NCI-H345 treated with DMSO at 0.1 percent for 48 hours (cell line): Measurements from ENCODE around the gene AMER3.

Experiments used
- DNase-seq: peaks from one replicate; lab custom pipeline; 2025; ENCODE audit not compliant: unreplicated experiment; lab: John Stamatoyannopoulos, UW

AMER3 gene

DNA sequence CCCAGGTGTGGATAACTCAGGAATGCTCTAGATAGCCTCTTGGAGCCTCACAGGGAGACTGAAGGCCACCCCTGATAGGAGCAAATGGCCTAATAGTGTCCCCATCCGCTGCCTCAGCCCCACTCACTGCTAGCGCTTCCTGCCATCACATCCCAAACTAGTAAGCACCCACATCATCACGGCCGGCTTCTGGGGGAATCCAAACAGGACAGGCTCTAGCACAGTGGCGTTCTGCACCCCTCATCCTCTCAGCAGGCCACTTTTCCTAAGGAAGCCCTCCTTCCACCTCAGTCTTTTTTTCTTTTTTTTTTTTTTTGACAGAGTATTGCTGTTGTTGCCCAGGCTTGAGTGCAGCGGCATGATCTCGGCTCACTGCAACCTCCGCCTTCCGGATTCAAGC is 6.3 kb upstream of the AMER3 start:
- no peak for DNase-seq

DNA sequence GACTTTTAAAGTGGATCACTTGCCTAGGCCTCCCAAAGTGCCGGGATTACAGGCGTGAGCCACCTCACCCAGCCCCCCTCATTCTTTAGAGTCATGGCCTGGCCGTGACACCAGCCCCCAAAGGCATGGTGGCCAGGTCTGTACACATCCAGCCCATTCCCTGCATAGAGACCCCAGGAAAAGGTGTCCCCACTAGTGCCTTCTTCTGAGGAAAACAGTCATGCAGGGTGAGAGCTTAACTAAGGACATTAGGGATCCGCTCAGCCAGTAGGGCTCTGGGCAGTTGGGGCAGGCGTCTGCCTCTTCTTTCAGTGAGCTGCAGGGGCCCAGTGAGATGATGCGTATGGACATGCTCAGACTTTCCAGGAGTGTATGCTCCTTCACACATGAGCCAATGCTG is 5.7 kb upstream of the AMER3 start:
- DNase-seq = no peak

DNA sequence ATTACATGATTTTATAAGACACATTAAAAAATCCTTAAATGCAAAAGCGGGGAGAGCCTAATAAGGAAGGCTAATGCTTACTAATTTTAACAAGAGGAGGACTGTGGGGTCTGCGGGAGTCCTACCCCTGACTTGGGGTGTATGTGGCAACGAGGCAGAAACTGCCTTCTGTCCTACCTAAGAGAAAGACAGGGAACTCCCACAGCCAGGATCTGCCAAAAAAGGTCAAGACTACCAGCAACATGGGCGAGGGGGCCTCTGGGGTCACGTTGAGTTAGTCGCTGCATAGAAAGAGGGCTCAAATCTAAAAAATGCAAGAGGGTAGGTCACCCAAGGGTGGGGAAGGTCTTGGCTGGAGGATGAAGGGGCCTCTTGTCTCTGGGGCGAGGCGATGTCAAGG is 529 bp upstream of the AMER3 start:
- DNase-seq = no peak

DNA sequence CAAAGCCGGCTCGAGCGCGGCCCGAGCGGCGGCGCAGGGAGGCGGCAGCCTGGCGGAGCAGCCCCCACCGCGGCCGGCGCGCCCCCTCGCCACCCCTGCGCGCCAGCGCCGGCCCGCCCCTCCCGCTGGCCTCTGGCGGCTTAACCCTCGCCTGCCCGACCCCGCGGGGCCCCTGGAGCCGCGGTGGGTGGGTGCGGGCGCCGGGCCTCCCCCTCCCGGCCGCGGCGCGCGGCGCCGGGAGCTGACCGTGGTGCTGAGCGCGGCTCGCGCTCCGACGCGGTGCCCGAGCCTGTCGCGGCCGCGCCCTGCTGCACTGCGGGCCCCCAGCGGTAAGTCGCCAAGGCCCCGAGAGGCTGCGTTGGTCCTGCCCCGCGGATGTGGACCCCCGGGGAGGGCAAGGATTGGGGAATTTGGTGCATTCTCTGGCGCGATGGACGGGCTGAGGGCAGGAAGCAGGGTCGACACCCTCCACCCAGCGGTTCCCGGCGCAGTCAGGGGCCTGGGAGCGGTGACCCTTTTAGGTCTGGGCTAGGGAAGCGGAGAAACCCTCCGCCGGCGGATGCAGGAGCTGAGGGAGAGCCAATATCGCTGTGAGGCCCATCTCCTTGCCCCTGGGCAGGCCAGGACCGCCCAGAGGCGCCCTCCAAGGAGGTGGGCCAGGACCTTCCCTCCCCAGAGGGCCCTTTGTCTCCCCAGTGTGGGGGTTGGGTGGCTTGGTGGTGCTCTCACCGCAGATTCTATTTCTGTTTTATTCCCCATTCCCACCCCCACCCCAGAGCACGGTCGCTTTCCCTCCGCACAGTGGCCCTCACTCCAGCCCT is 923 bp downstream of the AMER3 start:
- no peak for DNase-seq

DNA sequence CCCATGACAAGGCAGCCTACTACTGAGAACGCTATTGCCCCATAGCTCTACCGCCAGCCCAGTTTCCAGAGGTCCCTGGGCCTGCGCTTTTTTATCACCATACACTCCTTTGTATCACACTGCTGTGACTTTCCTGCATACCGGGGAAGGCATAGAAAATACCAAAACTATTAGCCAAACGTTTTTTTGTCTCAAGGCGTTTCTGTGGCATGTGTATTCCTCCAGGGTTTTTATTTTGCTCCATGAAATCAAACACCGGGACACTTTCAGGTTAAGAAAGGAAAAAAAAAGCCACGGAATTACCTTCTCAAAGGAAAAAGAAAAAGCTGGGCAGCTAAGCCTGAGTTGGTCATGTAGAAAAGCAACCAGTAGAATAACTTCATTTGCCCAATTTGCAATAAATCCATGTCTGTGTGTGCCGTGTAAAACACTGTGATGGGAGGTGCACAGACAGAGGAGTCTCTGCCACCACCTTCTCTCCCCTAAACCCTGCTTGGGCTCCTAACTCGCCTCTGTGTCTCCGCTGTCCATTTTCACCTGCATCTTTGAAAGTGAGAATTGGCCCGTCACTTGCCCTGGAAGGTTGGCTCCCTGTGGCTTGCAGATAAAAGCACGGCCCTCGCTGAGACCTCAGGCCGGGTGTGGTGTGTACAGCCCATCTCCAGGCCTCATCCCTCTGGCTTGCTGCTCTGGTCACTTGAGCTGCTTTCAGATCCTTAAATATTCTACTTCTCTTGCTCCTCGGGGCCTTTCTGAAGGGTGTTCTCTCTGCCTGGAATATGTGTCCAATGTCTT is 1.7 kb downstream of the AMER3 start:
- DNase-seq = no peak

DNA sequence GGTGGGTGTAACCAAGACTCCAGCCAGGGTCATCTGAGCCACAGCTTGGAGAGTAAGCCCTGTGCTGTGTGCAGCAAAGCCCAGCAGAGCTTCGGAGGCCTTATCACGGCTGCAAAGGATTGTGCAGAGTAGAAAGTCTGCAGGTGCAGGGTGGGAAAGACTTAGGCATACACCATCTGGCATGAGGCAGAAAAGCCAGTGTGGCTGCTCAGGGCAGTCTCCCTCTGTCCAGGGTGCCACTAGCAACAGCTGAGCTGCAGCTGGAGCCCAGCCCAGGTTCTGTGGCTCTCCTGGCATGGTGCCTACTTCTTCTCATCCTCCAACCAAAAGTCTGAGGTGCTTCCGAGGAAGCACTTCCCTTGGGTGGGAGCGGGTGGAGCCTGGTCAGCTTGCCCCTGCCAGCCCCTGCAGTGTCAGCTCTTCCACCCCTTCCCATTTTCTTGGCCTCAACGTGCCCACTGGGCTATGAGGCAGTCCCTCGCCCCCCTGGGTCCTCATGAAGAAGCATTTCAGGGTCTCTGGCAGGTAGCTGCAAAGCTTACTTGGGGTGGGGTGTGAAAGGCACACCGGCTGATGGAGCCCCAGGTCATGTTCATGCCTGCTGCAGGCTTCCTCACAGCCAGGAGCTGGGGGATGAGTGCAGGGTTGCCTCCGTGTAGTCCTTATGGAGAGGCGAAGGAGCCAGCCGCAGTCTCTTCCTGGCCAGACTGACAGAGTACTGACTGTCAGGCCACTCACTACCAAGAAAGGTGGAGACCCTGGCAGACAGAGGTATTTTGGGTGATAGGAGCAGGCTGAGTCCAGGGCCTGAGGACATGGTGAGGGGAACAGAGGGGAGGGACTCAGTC is 4.8 kb downstream of the AMER3 start:
- peak; percentile 52 for DNase-seq

DNA sequence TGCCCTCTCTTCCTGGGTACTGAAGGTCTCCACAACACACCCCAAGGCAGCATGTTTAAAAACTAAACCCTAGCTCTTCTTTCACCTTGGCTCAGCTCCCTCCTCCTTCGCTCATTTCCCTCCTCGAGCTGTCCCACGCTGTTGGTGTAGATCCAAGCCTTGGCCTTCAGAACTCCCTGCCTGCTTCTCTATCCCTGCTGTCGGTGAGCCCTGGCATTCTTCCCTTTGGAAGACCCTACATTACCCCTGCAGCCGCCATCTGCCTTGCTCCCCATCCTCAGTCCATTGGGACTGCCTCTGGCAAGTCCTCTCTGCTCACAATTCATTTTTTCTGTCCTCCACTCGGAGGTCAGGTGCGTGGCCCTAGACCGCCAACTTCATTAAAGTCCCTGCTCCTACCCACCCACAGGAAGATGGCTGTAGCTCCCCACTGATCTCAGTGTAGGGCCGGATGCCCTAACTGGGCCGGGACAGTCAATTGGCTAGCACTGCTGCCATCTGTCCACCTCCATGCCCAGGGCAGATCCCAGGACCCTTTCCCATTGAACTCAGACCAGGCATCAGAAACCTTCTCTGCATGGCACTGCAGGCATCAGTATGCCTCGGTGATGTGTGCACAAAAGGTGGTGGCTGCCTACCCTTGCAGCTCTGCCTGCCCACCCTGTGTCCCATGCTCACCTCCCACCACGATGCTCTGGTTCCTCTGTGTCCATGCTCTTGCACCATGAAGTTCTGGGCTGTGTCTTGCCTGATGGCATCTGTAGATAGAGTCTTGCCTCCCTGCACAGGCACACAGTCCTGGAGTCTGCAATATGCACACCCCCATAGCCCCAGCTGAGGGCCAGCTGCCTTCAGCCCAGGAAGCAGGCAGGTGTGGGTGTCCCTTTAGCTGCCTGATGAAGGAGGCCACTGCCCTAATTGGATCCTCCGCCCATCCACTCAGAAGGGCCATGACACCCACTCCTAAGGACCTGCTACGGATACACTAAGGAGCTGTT is 5.7 kb downstream of the AMER3 start:
- no peak for DNase-seq

DNA sequence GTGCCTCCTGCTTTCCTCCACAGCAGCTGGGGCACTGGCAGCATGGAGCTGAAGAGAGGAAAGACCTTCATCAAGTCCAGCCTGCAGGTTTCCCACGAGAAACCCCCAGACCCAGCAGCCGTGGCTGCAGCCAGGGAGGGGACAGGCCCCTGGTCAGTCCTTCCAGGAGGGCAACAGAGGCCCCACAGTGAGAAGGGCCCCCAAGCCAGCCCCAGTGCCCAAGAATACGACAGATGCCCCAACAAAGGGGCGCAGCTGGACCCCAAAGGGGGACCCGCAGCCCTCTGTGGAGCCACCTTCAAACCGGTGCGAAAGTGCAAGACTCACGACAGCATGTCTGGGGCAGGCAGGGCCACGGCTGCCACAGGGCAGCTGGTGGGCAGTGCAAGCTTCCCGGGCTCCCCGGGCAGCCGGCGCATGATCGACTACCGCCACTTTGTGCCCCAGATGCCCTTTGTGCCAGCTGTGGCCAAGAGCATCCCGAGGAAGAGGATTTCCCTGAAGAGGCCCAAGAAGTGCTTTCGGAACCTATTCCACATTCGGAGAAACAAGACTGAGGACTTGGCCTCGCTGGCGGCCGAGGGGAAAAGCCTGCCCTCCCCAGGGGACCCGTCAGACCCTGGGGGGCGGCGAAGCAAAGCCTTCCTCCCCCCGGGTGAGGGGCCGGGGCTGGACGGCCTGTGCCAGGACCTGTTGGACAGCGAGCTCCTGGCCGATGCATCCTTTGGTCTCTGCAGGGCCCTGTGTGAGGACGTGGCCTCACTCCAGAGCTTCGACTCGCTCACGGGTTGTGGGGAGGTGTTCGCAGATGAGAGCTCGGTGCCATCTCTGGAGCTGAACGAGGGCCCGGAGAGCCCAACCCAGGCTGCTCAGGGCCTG is 6.9 kb downstream of the AMER3 start:
- no peak for DNase-seq

DNA sequence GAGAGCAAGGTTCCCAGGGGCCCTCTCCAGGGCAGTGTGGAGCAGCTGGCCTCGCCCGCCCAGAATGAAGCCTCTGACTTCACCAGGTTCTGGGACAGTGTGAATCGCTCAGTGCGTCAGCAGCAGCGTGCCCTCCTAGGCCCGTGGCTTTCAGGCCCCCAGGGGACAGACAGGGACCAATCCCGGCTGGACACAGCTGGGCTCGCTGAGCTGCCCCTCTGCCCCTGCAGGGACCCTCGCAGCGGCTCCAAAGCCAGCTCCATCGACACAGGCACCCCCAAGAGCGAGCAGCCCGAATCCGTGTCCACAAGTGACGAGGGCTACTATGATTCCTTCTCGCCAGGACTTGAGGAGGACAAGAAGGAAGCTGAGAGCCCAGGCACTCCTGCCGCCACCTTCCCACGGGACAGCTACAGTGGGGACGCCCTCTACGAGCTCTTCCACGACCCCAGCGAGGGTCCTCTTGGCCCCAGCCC is 7.6 kb downstream of the AMER3 start:
- no peak for DNase-seq

DNA sequence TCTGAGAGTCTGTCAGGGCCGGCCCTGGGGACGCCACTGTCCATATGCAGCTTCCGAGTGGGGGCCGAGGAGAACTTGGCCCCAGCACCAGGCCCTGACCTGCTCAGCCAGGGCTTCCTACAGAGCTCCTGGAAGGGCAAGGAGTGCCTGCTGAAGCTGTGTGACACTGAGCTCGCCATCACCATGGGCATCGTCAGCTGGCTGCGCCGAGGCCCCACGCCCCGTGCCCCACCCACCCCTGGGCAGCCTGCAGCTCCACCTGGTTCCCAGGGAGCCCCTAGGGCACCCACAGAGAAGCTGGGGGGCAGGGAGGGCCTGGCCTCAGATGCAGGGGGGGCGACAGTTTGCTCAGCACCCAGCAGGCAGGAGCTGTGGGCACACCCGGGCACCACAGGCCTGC is 8.1 kb downstream of the AMER3 start:
- no peak for DNase-seq

DNA sequence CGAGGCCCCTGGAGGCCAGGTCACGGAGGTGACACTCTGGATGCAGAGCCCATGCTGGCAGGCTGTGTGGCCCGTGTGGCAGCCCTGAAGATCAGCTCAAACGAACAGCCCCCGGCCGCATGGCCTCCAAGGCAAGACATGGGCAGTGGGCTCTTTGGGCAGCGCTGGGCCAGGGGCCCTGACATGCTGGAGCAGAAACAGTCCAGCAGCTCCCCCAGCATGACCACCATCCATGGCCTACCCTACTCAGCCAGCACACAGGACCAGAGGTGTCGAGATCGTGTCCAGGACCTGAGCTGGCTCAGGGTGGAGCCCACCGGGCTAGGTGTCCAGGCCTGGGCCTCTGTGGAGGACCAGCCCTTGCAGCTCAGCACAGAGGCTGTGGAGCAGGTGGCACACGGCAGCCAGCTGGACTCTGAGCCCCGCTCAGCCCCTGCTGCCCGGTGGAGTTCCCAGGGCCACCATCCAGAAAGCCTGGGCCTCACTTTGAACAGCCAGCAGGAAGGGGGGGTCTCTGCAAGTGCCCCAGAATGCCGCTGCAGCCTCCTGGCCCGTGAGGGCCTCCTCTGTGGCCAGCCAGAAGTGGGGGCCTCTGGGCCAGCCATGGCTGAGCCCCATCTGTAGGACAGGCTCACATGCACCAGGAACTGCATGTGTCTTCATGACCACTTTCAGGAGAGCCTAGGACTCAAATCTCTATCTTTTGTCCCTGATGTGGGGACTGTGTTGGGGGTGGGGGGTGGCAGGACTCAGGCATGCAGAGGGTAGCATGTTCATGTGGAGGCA is 8.9 kb downstream of the AMER3 start:
- DNase-seq = no peak

DNA sequence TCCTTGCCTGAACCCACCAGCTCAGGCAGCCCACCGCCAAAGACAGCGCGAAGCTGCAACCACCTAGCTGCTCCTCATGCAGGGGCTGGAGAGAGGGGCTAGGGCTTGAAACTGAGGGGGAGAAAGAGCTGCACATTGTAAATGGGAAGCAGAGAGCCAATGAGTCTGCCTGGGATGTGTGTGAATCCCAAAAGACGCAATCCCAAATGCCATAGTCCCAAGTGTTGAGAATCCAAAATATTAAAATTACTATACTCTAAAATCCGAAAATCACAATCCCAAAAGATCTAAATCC is 9.4 kb downstream of the AMER3 start:
- no peak for DNase-seq

DNA sequence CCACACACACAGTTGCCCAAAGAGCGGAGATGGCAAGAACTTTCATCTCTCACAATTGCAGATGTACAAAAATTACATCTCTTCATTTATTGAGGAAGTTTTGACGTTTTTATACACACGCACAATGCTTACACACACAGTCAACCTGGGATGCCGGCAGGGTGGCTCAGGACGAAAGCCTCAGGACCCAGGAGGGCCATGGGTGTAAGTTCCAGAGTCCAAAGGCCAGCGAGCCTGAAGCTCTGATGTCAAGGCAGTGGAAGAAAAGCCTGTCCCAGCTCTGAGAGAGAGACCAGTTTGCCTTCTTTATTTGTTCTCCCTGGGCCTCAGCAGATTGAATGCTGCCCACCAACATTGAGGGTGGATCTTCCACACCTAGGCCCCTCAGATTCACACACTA is 10.1 kb downstream of the AMER3 start:
- no peak for DNase-seq

DNA sequence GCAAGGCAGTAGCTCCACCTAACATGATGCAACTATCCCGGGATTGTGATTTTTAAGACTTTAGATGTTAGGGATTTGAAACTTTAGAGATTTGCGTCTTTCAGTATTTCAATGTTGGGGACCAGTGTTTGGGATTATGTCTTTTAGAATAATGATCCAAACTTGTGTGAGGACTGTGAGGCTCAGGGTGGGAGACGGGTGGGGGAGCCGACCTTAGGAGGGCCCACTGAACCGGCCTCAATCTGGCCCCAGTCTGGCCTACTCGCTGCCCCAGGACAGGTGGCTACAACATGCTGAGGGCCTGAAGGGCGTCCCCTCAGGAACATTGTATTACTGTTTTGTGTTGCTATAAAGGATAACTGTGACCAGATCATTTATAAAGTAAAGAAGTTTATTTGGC is 10.7 kb downstream of the AMER3 start:
- no peak for DNase-seq

DNA sequence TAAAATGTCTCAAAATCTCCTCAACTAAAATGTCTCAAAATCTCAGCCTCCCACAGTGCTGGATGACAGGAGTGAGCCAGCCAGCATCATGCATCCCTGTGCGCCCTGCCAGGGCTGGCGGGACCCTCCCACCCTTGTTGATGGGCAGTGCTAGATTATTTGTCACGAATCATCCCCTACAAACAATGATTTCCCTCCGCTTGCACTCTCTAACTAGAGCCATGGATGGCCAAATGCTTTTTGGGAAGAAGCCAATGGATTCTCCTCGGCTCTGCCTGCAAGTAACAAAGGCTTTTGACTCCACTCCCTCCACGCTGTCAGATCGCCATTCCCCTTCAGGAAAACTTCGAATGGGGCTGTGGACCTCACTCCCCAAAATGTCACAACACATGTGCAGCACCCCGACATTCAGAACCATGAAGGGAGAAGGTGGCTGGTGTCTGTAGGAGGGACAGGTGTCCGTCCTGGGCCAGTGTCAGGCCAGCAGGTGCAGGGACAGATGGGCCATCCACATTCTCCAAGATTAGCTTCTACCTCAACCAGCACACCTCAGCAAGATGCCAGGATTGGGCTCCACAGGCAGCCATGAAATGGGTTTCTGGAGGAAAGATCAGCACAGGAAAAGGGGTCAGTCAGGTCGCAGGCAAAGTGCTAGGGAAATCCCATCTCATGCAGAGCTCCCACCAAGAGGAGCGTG is 11.5 kb downstream of the AMER3 start:
- no peak for DNase-seq

DNA sequence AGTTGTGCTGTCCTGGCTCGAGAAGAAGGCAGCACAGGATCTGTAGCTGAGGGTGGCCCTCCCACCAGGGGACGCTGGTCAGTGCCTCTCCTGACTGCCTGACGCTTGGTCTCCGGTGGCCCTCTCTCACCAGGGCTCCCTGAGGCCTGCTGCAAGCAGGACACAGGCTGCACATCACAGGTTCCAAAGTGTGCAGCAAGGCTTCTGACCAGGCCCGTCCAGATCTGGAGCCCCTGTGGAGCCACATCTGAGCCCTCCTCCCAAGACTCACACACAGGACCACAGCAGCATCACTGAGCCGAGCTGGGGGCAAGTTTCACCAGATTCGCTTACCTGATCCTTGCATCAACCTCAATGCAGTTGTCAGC is 12.1 kb downstream of the AMER3 start:
- DNase-seq = no peak

DNA sequence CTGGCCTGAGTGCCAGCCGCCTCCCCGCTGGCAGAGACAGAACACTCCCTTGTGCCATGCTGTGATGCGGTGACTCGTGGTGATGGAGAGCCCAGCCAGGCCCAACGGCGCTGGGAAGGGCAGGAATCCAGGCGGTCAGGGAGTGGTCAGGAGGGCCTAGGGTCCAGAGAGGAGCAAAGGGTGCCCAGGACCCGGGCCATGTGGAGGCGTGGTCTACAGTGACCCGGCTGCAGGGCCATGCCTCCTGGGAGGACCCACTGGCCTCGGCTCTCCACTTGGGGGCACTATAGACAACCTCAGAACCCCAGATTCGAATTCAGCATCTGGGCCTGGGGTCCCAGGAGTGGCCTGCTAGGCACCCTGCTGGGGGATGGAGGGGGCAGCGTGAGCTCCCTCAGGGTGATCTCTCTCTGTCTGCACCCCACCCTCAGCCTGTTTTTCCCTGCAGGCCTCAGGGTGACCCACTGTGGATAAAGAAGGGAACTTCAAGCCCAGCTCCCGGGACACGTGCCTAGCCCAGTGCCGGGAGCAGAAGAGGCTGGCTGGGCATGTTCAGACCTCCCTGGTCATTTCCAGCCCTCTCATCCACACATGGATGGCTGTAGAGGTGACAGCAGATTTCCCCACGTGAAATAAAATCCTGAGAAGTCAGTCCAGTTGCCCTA is 13.0 kb downstream of the AMER3 start:
- no peak for DNase-seq
